Stomach (tissue), 4 donors: ENCODE measurements around the gene RIMS3.

Source experiments
- POLR2A ChIP-seq, 4 donors: fragments of 450-650 bp; IDR thresholded peaks; one replicate each; pipeline ENCODE4 v1.6.1; 2016; ENCODE audit warnings: antibody characterized with exemption in 4 of 4, control low read depth in 2 of 4, mild to moderate bottlenecking in 1 of 4, moderate library complexity in 1 of 4
- POLR2AphosphoS5 ChIP-seq, 3 donors: sonication (generic); formaldehyde crosslinking; IDR thresholded peaks; one replicate each; pipeline ENCODE4 v1.6.1; 2016; ENCODE audit warnings: antibody characterized with exemption in 3 of 3

DNA sequence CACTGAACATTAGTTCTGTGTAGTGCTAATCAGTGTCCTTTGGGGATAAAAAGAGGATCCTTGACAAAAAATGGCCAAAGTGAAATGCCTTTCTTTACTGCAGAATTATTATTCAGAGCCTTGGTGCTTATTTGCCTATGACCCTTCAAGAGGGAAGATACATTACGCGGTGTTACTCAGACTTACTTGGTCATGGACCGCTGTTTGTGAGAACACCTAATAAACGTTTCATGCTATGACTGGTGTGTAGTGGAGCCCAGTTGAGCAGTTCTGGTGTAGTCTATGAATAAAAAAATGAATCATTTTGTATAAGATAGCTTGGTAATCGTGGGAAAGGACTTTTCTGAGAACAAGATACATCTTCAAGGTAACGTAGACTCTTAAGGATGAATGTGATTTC is 34.3 kb upstream of the RIMS3 start:
- TF ChIP-seq POLR2A (IDR thresholded peaks at IDR 0.05) (no peak), POLR2AphosphoS5 (IDR thresholded peaks at IDR 0.05) (no peak)
